Measurements from ENCODE around the gene NKD2. TPM values are rescaled to one million over a fixed set of nuclear protein-coding genes. Genes with fewer than 3 reads are reported as not detected.

The NKD2 gene
- total RNA-seq, 1 experiment from 2014 or later: 0.21 TPM

DNA sequence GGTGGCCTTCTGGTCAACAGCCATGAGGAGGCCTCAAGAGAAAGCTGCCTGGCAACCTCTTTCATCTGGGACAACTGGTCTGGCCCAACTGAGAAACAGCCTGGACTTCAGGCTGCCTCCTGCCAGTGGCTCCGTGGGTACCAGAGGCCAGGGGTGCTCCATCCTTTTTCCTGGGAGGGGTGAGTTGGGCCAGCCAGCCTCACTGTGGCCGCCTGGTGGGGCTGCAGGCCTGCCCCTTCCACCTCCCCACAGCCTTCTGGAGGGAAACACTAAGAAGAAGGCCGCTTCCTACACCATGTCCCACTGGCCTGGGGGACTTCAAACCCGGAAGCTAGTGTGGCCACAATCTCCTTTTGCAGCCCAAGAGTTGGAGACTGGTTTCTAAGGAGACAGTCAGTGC lies 13.8 kb upstream of the NKD2 start:
- Mint-ChIP-seq H3K9me3 (ENCODE audit: unreplicated experiment) (no peaks in the 10 kb centered on the region), H3K4me3 (ENCODE audit: unreplicated experiment) (no peak overlapping the region), H3K36me3 (ENCODE audit: insufficient read depth, unreplicated experiment) (no peaks in the 10 kb centered on the region), H3K4me1 (ENCODE audit: insufficient read depth, unreplicated experiment) (no peaks in the 10 kb centered on the region), H3K27ac (ENCODE audit: low read depth, unreplicated experiment) (no peak overlapping the region), H3K27me3 (ENCODE audit: insufficient read depth, unreplicated experiment) (peaks cover 58% of the 10 kb centered on the region)
- CTCF ChIA-PET: interaction anchor here (0.7 kb wide), 1 partner anchor 1085 kb away, joined by 3 read pairs; no protein-coding TSS in a partner anchor
- intact Hi-C loops (cut with micrococcal nuclease): no loop called here
- POLR2A ChIA-PET: no interaction called here
- no TSS peak for BruUV-seq (replicated peaks)
- TF ChIP-seq, protein P1, sequence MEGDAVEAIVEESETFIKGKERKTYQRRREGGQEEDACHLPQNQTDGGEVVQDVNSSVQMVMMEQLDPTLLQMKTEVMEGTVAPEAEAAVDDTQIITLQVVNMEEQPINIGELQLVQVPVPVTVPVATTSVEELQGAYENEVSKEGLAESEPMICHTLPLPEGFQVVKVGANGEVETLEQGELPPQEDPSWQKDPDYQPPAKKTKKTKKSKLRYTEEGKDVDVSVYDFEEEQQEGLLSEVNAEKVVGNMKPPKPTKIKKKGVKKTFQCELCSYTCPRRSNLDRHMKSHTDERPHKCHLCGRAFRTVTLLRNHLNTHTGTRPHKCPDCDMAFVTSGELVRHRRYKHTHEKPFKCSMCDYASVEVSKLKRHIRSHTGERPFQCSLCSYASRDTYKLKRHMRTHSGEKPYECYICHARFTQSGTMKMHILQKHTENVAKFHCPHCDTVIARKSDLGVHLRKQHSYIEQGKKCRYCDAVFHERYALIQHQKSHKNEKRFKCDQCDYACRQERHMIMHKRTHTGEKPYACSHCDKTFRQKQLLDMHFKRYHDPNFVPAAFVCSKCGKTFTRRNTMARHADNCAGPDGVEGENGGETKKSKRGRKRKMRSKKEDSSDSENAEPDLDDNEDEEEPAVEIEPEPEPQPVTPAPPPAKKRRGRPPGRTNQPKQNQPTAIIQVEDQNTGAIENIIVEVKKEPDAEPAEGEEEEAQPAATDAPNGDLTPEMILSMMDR (IDR thresholded peaks at IDR 0.05; ENCODE audit: unreplicated experiment): no peak
- DNase-seq (ENCODE audit: unreplicated experiment): no peak

DNA sequence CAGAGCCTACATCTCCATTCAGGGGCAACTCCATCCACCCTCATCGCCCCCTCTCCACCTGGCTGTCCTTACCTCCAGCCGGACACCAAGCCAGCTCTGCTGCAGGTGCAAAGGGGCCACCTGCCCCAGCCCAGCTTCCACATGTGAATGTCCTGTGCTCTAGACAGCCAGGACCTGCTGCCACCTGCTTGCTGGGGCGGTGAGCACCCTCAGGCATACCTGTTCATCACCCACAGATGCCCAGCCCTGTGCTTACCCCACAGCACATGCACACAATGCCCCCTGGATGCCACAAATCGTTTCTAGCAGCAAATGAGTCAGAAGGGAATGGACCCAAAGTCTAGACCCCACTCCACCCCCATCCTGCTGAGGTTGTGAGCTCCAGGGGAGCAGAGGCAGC lies 13.3 kb upstream of the NKD2 start:
- BruUV-seq (replicated peaks): no TSS peak
- H3K27me3 Mint-ChIP-seq (ENCODE audit: insufficient read depth, unreplicated experiment): peaks cover 58% of the 10 kb centered on the region

DNA sequence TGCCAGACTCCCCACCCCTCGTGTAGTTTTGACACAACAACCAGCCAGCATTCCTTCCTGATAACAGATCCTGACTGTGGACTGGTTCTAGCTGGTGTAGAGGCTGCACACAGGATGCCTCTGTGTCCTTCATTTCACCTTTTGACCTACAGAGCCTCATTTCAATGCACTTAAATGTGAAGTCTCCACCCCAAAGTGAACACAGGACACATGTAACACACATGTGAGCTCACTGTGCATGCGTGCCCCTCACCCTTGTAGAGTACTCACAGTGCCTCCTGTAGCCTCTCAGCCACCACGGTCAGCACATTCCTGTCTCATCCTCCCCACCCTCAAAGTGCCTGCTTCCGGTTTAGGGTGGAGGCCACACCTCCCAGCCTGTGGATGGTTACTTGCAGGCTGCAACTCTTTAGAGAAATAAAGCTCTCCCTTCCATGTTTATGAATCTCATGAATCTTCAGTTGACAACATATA lies 11.6 kb upstream of the NKD2 start:
- H3K27ac Mint-ChIP-seq (ENCODE audit: low read depth, unreplicated experiment): no peak overlapping the region
- POLR2A ChIA-PET: no interaction called here
- H3K9me3 Mint-ChIP-seq (ENCODE audit: unreplicated experiment): no peaks in the 10 kb centered on the region
- CTCF ChIA-PET: interaction anchor here (1.2 kb wide), 1 partner anchor 177 kb away, joined by 3 read pairs; no protein-coding TSS in a partner anchor
- no TSS peak for BruUV-seq (replicated peaks)
- no peaks in the 10 kb centered on the region for H3K4me1 Mint-ChIP-seq (ENCODE audit: insufficient read depth, unreplicated experiment)
- no peak for DNase-seq (ENCODE audit: unreplicated experiment)
- peaks cover 52% of the 10 kb centered on the region for H3K27me3 Mint-ChIP-seq (ENCODE audit: insufficient read depth, unreplicated experiment)
- TF ChIP-seq, protein P1 (IDR thresholded peaks at IDR 0.05; ENCODE audit: unreplicated experiment): no peak
- H3K36me3 Mint-ChIP-seq (ENCODE audit: insufficient read depth, unreplicated experiment): no peaks in the 10 kb centered on the region
- no peak overlapping the region for H3K4me3 Mint-ChIP-seq (ENCODE audit: unreplicated experiment)
- intact Hi-C loops (cut with micrococcal nuclease): no loop called here

More for the DNA sequence above, 13.3 kb upstream of the NKD2 start:
- no peaks in the 10 kb centered on the region for H3K9me3 Mint-ChIP-seq (ENCODE audit: unreplicated experiment)
- ChIA-PET CTCF (interaction anchor here (0.7 kb wide), 1 partner anchor 1084 kb away, joined by 3 read pairs; no protein-coding TSS in a partner anchor), POLR2A (no interaction called here)
- no peak overlapping the region for H3K4me3 Mint-ChIP-seq (ENCODE audit: unreplicated experiment)
- no peaks in the 10 kb centered on the region for H3K4me1 Mint-ChIP-seq (ENCODE audit: insufficient read depth, unreplicated experiment)
- DNase-seq (ENCODE audit: unreplicated experiment): no peak
- intact Hi-C loops (cut with micrococcal nuclease): no loop called here
- TF ChIP-seq, protein P1 (IDR thresholded peaks at IDR 0.05; ENCODE audit: unreplicated experiment): no peak
- no peaks in the 10 kb centered on the region for H3K36me3 Mint-ChIP-seq (ENCODE audit: insufficient read depth, unreplicated experiment)
- no peak overlapping the region for H3K27ac Mint-ChIP-seq (ENCODE audit: low read depth, unreplicated experiment)

- Mint-ChIP-seq H3K27me3 (ENCODE audit: insufficient read depth, unreplicated experiment) (peaks cover 46% of the 10 kb centered on the region), H3K36me3 (ENCODE audit: insufficient read depth, unreplicated experiment) (no peaks in the 10 kb centered on the region), H3K9me3 (ENCODE audit: unreplicated experiment) (no peaks in the 10 kb centered on the region), H3K4me1 (ENCODE audit: insufficient read depth, unreplicated experiment) (no peaks in the 10 kb centered on the region), H3K4me3 (ENCODE audit: unreplicated experiment) (no peak overlapping the region), H3K27ac (ENCODE audit: low read depth, unreplicated experiment) (no peak overlapping the region)
- intact Hi-C loops (cut with micrococcal nuclease): no loop called here
- ChIA-PET CTCF (interaction anchor here (0.7 to 1.2 kb wide), 2 partner anchors 74 to 176 kb away, joined by 3 to 4 read pairs; no protein-coding TSS in a partner anchor), POLR2A (no interaction called here)
- TF ChIP-seq, protein P1 (IDR thresholded peaks at IDR 0.05; ENCODE audit: unreplicated experiment): no peak
- no TSS peak for BruUV-seq (replicated peaks)
- no peak for DNase-seq (ENCODE audit: unreplicated experiment)
These were observed 10.9 kb upstream of the NKD2 start for GRCh38 chr5:997711-998110.
